Naive thymus-derived CD8-positive, alpha-beta T cell (primary cell): ENCODE measurements around the gene KRI1. TPM values are rescaled to one million over a fixed set of nuclear protein-coding genes. Genes with fewer than 3 reads are reported as not detected.

ENCODE experiments used
- ATAC-seq, 2 donors: fragments of 150-1000 bp; cut with Tn5 transposase in 1 of 2; sonication (Bioruptor Pico), chemical (Tn5 transposase) in 1 of 2; 1 replicate in 1 of 2; 2 replicates in 1 of 2; pipeline ENCODE4 v1.10.0; 2021; ENCODE audit warnings: mild to moderate bottlenecking in 2 of 2, moderate library complexity in 2 of 2
- POLR2A ChIA-PET: fragments of 350-600 bp; sonication (Branson Sonifier 250); formaldehyde crosslinking; loops from one replicate; lab custom pipeline; 2021; ENCODE audit warnings: antibody characterized with exemption; lab: Charles Lee
- DNase-seq, 10 donors: peaks; one replicate each; pipeline versions ENCODE4 v3.0.0 to v3.0.0-alpha.2; 2020 to 2022
- H3K27ac Mint-ChIP-seq, 10 donors: one replicate each; pipeline ENCODE4 v1.8.0; 2020 to 2022; ENCODE audit warnings: mild to moderate bottlenecking in 10 of 10, mixed read lengths in 10 of 10, moderate library complexity in 4 of 10, inconsistent platforms in 1 of 10
- H3K27me3 Mint-ChIP-seq, 5 donors: one replicate each; pipeline ENCODE4 v1.8.0; 2021 to 2022; ENCODE audit warnings: mixed read lengths in 5 of 5
- H3K36me3 Mint-ChIP-seq, 3 donors: one replicate each; pipeline ENCODE4 v1.8.0; 2020 to 2022; ENCODE audit warnings: mixed read lengths in 3 of 3, mild to moderate bottlenecking in 2 of 3, inconsistent platforms in 1 of 3
- H3K4me1 Mint-ChIP-seq, 4 donors: one replicate each; pipeline ENCODE4 v1.8.0; 2021 to 2022; ENCODE audit warnings: mixed read lengths in 4 of 4
- H3K4me3 Mint-ChIP-seq, 10 donors: one replicate each; pipeline ENCODE4 v1.8.0; 2020 to 2022; ENCODE audit warnings: mild to moderate bottlenecking in 10 of 10, mixed read lengths in 10 of 10, moderate library complexity in 6 of 10, inconsistent platforms in 1 of 10
- H3K9me3 Mint-ChIP-seq, 9 donors: one replicate each; pipeline ENCODE4 v1.8.0; 2020 to 2022; ENCODE audit warnings: mixed read lengths in 9 of 9, mild to moderate bottlenecking in 3 of 9, inconsistent platforms in 1 of 9, moderate library complexity in 1 of 9
- microRNA-seq: library from miRNA; unstranded; fragments of <30 nt; microRNA quantifications from one replicate; pipeline ENCODE4 v1.2.0, GENCODE V29; 2022; ENCODE audit warnings: borderline microRNAs expressed
- polyA plus RNA-seq, 3 donors: library from polyadenylated mRNA; unstranded; fragments of 300-500 nt; fragmentation: Illumina TruSeq; gene quantifications; one replicate each; pipeline ENCODE4 v1.2.3, GENCODE V29; 2021
- total RNA-seq, 8 experiments: library from RNA in 2 of 8; stranded (reverse) in 2 of 8; gene quantifications; one replicate each; pipeline ENCODE4 v1.2.3 and lab custom pipeline; 2021 to 2026

The KRI1 gene
- total and polyA plus RNA-seq, 5 experiments from 2014 or later = 12.8 to 68.4 (median 46.9) TPM

- ATAC-seq (no peak), DNase-seq (peak in 1 of 10 donors; percentile 56)
- POLR2A ChIA-PET = interaction anchor here (0.9 kb wide), 1 partner anchor 19 kb away, joined by 4 read pairs; no protein-coding TSS in a partner anchor
- Mint-ChIP-seq H3K4me1 (peaks cover 15 to 49% (median 39%) of the 10 kb centered on the region in 4 donors), H3K4me3 (peak overlapping the region in 9 of 10 donors; percentile 0 to 89 (median 67)), H3K27me3 (peaks cover 34 to 74% (median 47%) of the 10 kb centered on the region in 5 donors), H3K27ac (peak overlapping the region in 4 of 10 donors; percentile 7 to 93 (median 78)), H3K9me3 (peaks cover 0 to 3% (median 0%) of the 10 kb centered on the region in 9 donors), H3K36me3 (no peaks in the 10 kb centered on the region)
Measured at GRCh38 chr19:10516064-10516385, 49.8 kb downstream of the KRI1 start.

- ATAC-seq = peak; percentile 71 to 80
- peak in 8 of 10 donors; percentile 38 to 69 (median 44) for DNase-seq
- Mint-ChIP-seq H3K4me3 (peak overlapping the region in 8 of 10 donors; percentile 45 to 89 (median 66)), H3K27ac (peak overlapping the region in 3 of 10 donors; percentile 69 to 93 (median 78)), H3K27me3 (peaks cover 34 to 65% (median 44%) of the 10 kb centered on the region in 5 donors), H3K36me3 (no peaks in the 10 kb centered on the region), H3K4me1 (peaks cover 15 to 49% (median 39%) of the 10 kb centered on the region in 4 donors), H3K9me3 (peaks cover 0 to 3% (median 0%) of the 10 kb centered on the region in 9 donors)
- POLR2A ChIA-PET = no interaction called here
Measured at GRCh38 chr19:10514211-10515145, 51.3 kb downstream of the KRI1 start.

- no peak for ATAC-seq
- peak overlapping the region in 2 of 10 donors; percentile 52 to 80 for H3K27ac Mint-ChIP-seq
- no peak for DNase-seq
- peaks cover 28 to 52% (median 34%) of the 10 kb centered on the region in 5 donors for H3K27me3 Mint-ChIP-seq
- H3K4me3 Mint-ChIP-seq = peak overlapping the region in 8 of 10 donors; percentile 19 to 58 (median 37)
- H3K36me3 Mint-ChIP-seq = no peaks in the 10 kb centered on the region
- H3K4me1 Mint-ChIP-seq = peaks cover 10 to 45% (median 33%) of the 10 kb centered on the region in 4 donors
- H3K9me3 Mint-ChIP-seq = peaks cover 0 to 3% (median 0%) of the 10 kb centered on the region in 9 donors
- POLR2A ChIA-PET = interaction anchor here (0.9 kb wide), 1 partner anchor 55 kb away, joined by 3 read pairs; no protein-coding TSS in a partner anchor
Measured at GRCh38 chr19:10513223-10513622, 52.6 kb downstream of the KRI1 start.

GRCh38 chr19:10510301-10510802 lies 55.5 kb downstream of the KRI1 start:
- peaks cover 12 to 30% (median 16%) of the 10 kb centered on the region in 5 donors for H3K27me3 Mint-ChIP-seq
- no peaks in the 10 kb centered on the region for H3K9me3 Mint-ChIP-seq
- ATAC-seq (peak in 1 of 2 donors; percentile 32), DNase-seq (peak; percentile 34 to 72 (median 61))
- H3K27ac Mint-ChIP-seq = peak overlapping the region in 1 of 10 donors; percentile 82
- H3K36me3 Mint-ChIP-seq = no peaks in the 10 kb centered on the region
- no peak overlapping the region for H3K4me3 Mint-ChIP-seq
- H3K4me1 Mint-ChIP-seq = peaks cover 11 to 35% (median 26%) of the 10 kb centered on the region in 4 donors
- POLR2A ChIA-PET = no interaction called here

- H3K27me3 Mint-ChIP-seq = peaks cover 9 to 15% (median 10%) of the 10 kb centered on the region in 5 donors
- POLR2A ChIA-PET = interaction anchor here (0.6 to 1.0 kb wide), 3 partner anchors 61 to 143 kb away, joined by 3 to 4 read pairs (median 4); no protein-coding TSS in a partner anchor
- peak overlapping the region in 1 of 10 donors; percentile 71 for H3K4me3 Mint-ChIP-seq
- peak in 1 of 10 donors; percentile 14 for DNase-seq
- no peaks in the 10 kb centered on the region for H3K36me3 Mint-ChIP-seq
- H3K4me1 Mint-ChIP-seq = peaks cover 10 to 33% (median 21%) of the 10 kb centered on the region in 4 donors
- no peaks in the 10 kb centered on the region for H3K9me3 Mint-ChIP-seq
- H3K27ac Mint-ChIP-seq = peak overlapping the region in 1 of 10 donors; percentile 52
- ATAC-seq = no peak
Measured at GRCh38 chr19:10508707-10509106, 57.1 kb downstream of the KRI1 start.

- H3K4me1 Mint-ChIP-seq = peaks cover 9 to 30% (median 20%) of the 10 kb centered on the region in 4 donors
- no peak for DNase-seq
- POLR2A ChIA-PET = interaction anchor here (0.6 kb wide), 2 partner anchors 62 to 81 kb away, joined by 4 to 8 read pairs; no protein-coding TSS in a partner anchor
Measured at GRCh38 chr19:10508036-10508435, 57.8 kb downstream of the KRI1 start.

GRCh38 chr19:10505583-10506229 lies 60.1 kb downstream of the KRI1 start:
- POLR2A ChIA-PET = interaction anchor here (0.6 kb wide), 1 partner anchor 18 kb away, joined by 3 read pairs; no protein-coding TSS in a partner anchor
- H3K27me3 Mint-ChIP-seq = peaks cover 0 to 5% (median 0%) of the 10 kb centered on the region in 5 donors
- H3K36me3 Mint-ChIP-seq = no peaks in the 10 kb centered on the region
- H3K27ac Mint-ChIP-seq = peak overlapping the region in 9 of 10 donors; percentile 10 to 87 (median 69)
- DNase-seq (peak; percentile 58 to 89 (median 74)), ATAC-seq (peak; percentile 30 to 52)
- H3K4me1 Mint-ChIP-seq = peaks cover 14 to 37% (median 30%) of the 10 kb centered on the region in 4 donors
- H3K9me3 Mint-ChIP-seq = no peaks in the 10 kb centered on the region
- peak overlapping the region in 7 of 10 donors; percentile 39 to 84 (median 60) for H3K4me3 Mint-ChIP-seq

More at GRCh38 chr19:10508036-10508435, 57.8 kb downstream of the KRI1 start:
- H3K4me3 Mint-ChIP-seq = no peak overlapping the region
- H3K27me3 Mint-ChIP-seq = peaks cover 2 to 9% (median 4%) of the 10 kb centered on the region in 5 donors
- H3K36me3 Mint-ChIP-seq = no peaks in the 10 kb centered on the region
- no peaks in the 10 kb centered on the region for H3K9me3 Mint-ChIP-seq
- no peak overlapping the region for H3K27ac Mint-ChIP-seq
- no peak for ATAC-seq

Small RNA genes lying within 50 kb of the gene (microRNA-seq; reads per million reads assigned to microRNA genes)
- not detected for gene MIR1238

Other genes starting within 250 kb of the KRI1 start
- gene FDX2, start 250.0 kb downstream of the KRI1 start, total RNA-seq = 10 to 100 TPM; 11.9 to 14.9 TPM
- gene FDX2, start 250.0 kb downstream of the KRI1 start, polyA plus RNA-seq = 10 to 100 TPM; 14.3 to 26.7 (median 18.4) TPM
- gene RAVER1, start 232.5 kb downstream of the KRI1 start, total RNA-seq = 10 to 100 TPM; 52.1 to 55.8 TPM
- 10 to 100 TPM; 11.2 to 23.6 (median 17.5) TPM for gene RAVER1, start 232.5 kb downstream of the KRI1 start, polyA plus RNA-seq
- 100 to 1,000 TPM; 122 to 127 TPM for gene ICAM3, start 226.4 kb downstream of the KRI1 start, total RNA-seq
- 100 to 1,000 TPM; 214 to 229 (median 221) TPM for gene ICAM3, start 226.4 kb downstream of the KRI1 start, polyA plus RNA-seq
- 100 to 1,000 TPM; 313 to 319 TPM for gene TYK2, start 185.4 kb downstream of the KRI1 start, total RNA-seq
- gene TYK2, start 185.4 kb downstream of the KRI1 start, polyA plus RNA-seq = 10 to 100 TPM; 33.4 to 50.3 (median 43.9) TPM
- 100 to 1,000 TPM; 155 to 158 TPM for gene CDC37, start 162.5 kb downstream of the KRI1 start, total RNA-seq
- 10 to 100 TPM; 63.2 to 81.1 (median 65.6) TPM for gene CDC37, start 162.5 kb downstream of the KRI1 start, polyA plus RNA-seq
- under 1 TPM; 0.88 to 0.99 TPM for gene PDE4A, start 145.5 kb downstream of the KRI1 start, total RNA-seq
- 1 to 10 TPM in 2 of 3 donors, under 1 TPM in 1; 0.33 to 2.5 (median 1.9) TPM for gene PDE4A, start 145.5 kb downstream of the KRI1 start, polyA plus RNA-seq
- 10 to 100 TPM; 34.6 to 35.2 TPM for gene KEAP1, start 62.7 kb downstream of the KRI1 start, total RNA-seq
- 10 to 100 TPM; 15.1 to 25.7 (median 20.1) TPM for gene KEAP1, start 62.7 kb downstream of the KRI1 start, polyA plus RNA-seq
- gene S1PR5, start 48.6 kb downstream of the KRI1 start, total RNA-seq = under 1 TPM; 0.81 to 0.85 TPM
- gene S1PR5, start 48.6 kb downstream of the KRI1 start, polyA plus RNA-seq = 10 to 100 TPM in 1 of 3 donors, 1 to 10 TPM in 1, under 1 TPM in 1; 0.99 to 77.2 (median 2.1) TPM
- 10 to 100 TPM; 52.0 to 53.4 TPM for gene ATG4D, start 22.1 kb downstream of the KRI1 start, total RNA-seq
- gene ATG4D, start 22.1 kb downstream of the KRI1 start, polyA plus RNA-seq = 10 to 100 TPM in 2 of 3 donors, 1 to 10 TPM in 1; 9.2 to 19.3 (median 12.2) TPM
- 10 to 100 TPM; 27.2 to 28.1 TPM for gene CDKN2D, start 3.0 kb upstream of the KRI1 start, total RNA-seq
- gene CDKN2D, start 3.0 kb upstream of the KRI1 start, polyA plus RNA-seq = 100 to 1,000 TPM in 2 of 3 donors, 10 to 100 TPM in 1; 81.6 to 145 (median 108) TPM
- not detected for gene AP1M2, start 21.3 kb upstream of the KRI1 start, total RNA-seq
- gene AP1M2, start 21.3 kb upstream of the KRI1 start, polyA plus RNA-seq = under 1 TPM in 1 of 3 donors, not detected in 2; 0.25 TPM
- 100 to 1,000 TPM; 268 to 270 TPM for gene SLC44A2, start 59.5 kb upstream of the KRI1 start, total RNA-seq
- 100 to 1,000 TPM; 201 to 331 (median 218) TPM for gene SLC44A2, start 59.5 kb upstream of the KRI1 start, polyA plus RNA-seq
- 100 to 1,000 TPM; 385 to 391 TPM for gene ILF3, start 88.3 kb upstream of the KRI1 start, total RNA-seq
- 10 to 100 TPM; 79.6 to 99.1 (median 92.8) TPM for gene ILF3, start 88.3 kb upstream of the KRI1 start, polyA plus RNA-seq
- 10 to 100 TPM; 54.7 to 62.3 TPM for gene QTRT1, start 135.4 kb upstream of the KRI1 start, total RNA-seq
- 10 to 100 TPM; 33.5 to 41.0 (median 36.6) TPM for gene QTRT1, start 135.4 kb upstream of the KRI1 start, polyA plus RNA-seq
- gene DNM2, start 152.1 kb upstream of the KRI1 start, total RNA-seq = 100 to 1,000 TPM; 267 to 270 TPM
- gene DNM2, start 152.1 kb upstream of the KRI1 start, polyA plus RNA-seq = 10 to 100 TPM; 45.0 to 91.4 (median 60.9) TPM